H1 (cell line): ENCODE data around the gene SLC18A3. TPM values are rescaled to one million over a fixed set of nuclear protein-coding genes. Genes with fewer than 3 reads are reported as not detected.

Source experiments
- CTCF ChIA-PET: fragments of 300-600 bp; sonication (Branson Sonifier 250); formaldehyde crosslinking; loops from one replicate; lab custom pipeline; 2021; ENCODE audit not compliant: partially characterized antibody; lab: Charles Lee
- POLR2A ChIA-PET: fragments of 300-600 bp; sonication (Branson Sonifier 250); formaldehyde crosslinking; loops from one replicate; lab custom pipeline; 2021; ENCODE audit warnings: inconsistent platforms; ENCODE audit not compliant: partially characterized antibody; lab: Charles Lee
- DNase-seq, 2 experiments: peaks; one replicate each; pipeline versions ENCODE4 v3.0.0 to v3.0.0-alpha.2; 2010 to 2022; ENCODE audit warnings: low spot score in 2 of 2, low read depth in 1 of 2, mixed read lengths in 1 of 2
- FAIRE-seq: peaks from 2 replicates; lab custom pipeline; 2011; peaks lifted over from hg19 to GRCh38; lab: Jason Lieb, UNC
- H2AFZ ChIP-seq: 2 replicates; pipeline ENCODE4 v1.8.1; 2012; ENCODE audit warnings: low read length, inconsistent platforms
- H2AK5ac ChIP-seq: 2 replicates; pipeline ENCODE4 v1.6.1; 2013; ENCODE audit warnings: low read depth, low read length
- H2BK120ac ChIP-seq: replicated peaks from 2 replicates; pipeline ENCODE3; 2013; ENCODE audit warnings: low read depth, low read length, inconsistent platforms
- H2BK12ac ChIP-seq: 2 replicates; pipeline ENCODE4 v1.6.1; 2013; ENCODE audit warnings: low read depth, low read length
- H2BK15ac ChIP-seq: 2 replicates; pipeline ENCODE4 v1.6.1; 2013; ENCODE audit warnings: low read length
- H2BK20ac ChIP-seq: 2 replicates; pipeline ENCODE4 v1.6.1; 2013; ENCODE audit warnings: low read length
- H2BK5ac ChIP-seq: 2 replicates; pipeline ENCODE4 v1.6.1; 2013; ENCODE audit warnings: low read depth, low read length
- H3K14ac ChIP-seq: 2 replicates; pipeline ENCODE4 v1.6.1; 2013; ENCODE audit warnings: inconsistent platforms; ENCODE audit not compliant: insufficient read length
- H3K18ac ChIP-seq: 2 replicates; pipeline ENCODE4 v1.6.1; 2013; ENCODE audit warnings: low read length; ENCODE audit errors: extremely low read depth
- H3K23ac ChIP-seq: 2 replicates; pipeline ENCODE4 v1.6.1; 2013; ENCODE audit warnings: inconsistent platforms; ENCODE audit not compliant: insufficient read length
- H3K23me2 ChIP-seq: 2 replicates; pipeline ENCODE4 v1.6.1; 2013; ENCODE audit warnings: low read depth, low read length
- H3K27ac ChIP-seq: 2 replicates; pipeline ENCODE4 v1.6.1; 2011; ENCODE audit warnings: low read depth, low read length, inconsistent platforms
- H3K27me3 ChIP-seq, 4 experiments: replicated peaks in 1 of 4; 1 replicate in 1 of 4; 2 replicates in 3 of 4; pipeline versions ENCODE4 v1.6.1 to v1.8.1; 2011 to 2013; ENCODE audit warnings: low read length in 3 of 4, mild to moderate bottlenecking in 3 of 4, inconsistent platforms in 2 of 4, mixed read lengths in 2 of 4, moderate library complexity in 1 of 4; ENCODE audit not compliant: control insufficient read depth in 3 of 4, insufficient read depth in 3 of 4; ENCODE audit errors: extremely low read depth in 1 of 4
- H3K36me3 ChIP-seq, 4 experiments: 2 replicates each; pipeline versions ENCODE4 v1.6.1 to v1.8.1; 2011 to 2013; ENCODE audit warnings: mild to moderate bottlenecking in 4 of 4, low read length in 3 of 4, moderate library complexity in 2 of 4, control low read depth in 1 of 4, inconsistent platforms in 1 of 4; ENCODE audit not compliant: insufficient read depth in 4 of 4, control insufficient read depth in 2 of 4
- H3K4ac ChIP-seq: replicated peaks from 2 replicates; pipeline ENCODE3; 2013; ENCODE audit warnings: low read length, low read depth, mixed read lengths, inconsistent platforms; ENCODE audit not compliant: insufficient read length
- H3K4me1 ChIP-seq, 4 experiments: replicated peaks in 1 of 4; 1 replicate in 1 of 4; 2 replicates in 3 of 4; pipeline versions ENCODE4 v1.6.1 to v1.8.1; 2011 to 2013; ENCODE audit warnings: low read length in 3 of 4, inconsistent platforms in 2 of 4, mixed read lengths in 1 of 4; ENCODE audit not compliant: insufficient read depth in 4 of 4, control insufficient read depth in 3 of 4
- H3K4me2 ChIP-seq, 2 experiments: 2 replicates each; pipeline versions ENCODE4 v1.6.1 to v1.8.1; 2011 to 2013; ENCODE audit warnings: low read depth in 2 of 2, low read length in 2 of 2, control low read depth in 1 of 2, inconsistent platforms in 1 of 2, mild to moderate bottlenecking in 1 of 2; ENCODE audit not compliant: insufficient read depth in 1 of 2
- H3K4me3 ChIP-seq, 4 experiments: fragments of 200-600, 300-600 bp in 1 of 4; sonication (generic), shearing (Covaris generic), sonication (Bioruptor Twin) in 1 of 4; 2 replicates each; pipeline versions ENCODE4 v1.5.1 to v1.8.1; 2011 to 2016; ENCODE audit warnings: low read length in 4 of 4, low read depth in 3 of 4, control low read depth in 2 of 4, inconsistent platforms in 2 of 4, mild to moderate bottlenecking in 2 of 4, mixed read lengths in 1 of 4, moderate library complexity in 1 of 4; ENCODE audit not compliant: insufficient read depth in 2 of 4; ENCODE audit errors: extremely low read depth in 1 of 4
- H3K56ac ChIP-seq: replicated peaks from 2 replicates; pipeline ENCODE3; 2013; ENCODE audit warnings: low read depth, mild to moderate bottlenecking, mixed read lengths, low read length, inconsistent platforms; ENCODE audit not compliant: insufficient read length
- H3K79me1 ChIP-seq: 2 replicates; pipeline ENCODE4 v1.6.1; 2013; ENCODE audit warnings: low read depth, low read length, control low read depth
- H3K79me2 ChIP-seq, 2 experiments: 2 replicates each; pipeline versions ENCODE4 v1.6.1 to v1.8.1; 2012 to 2013; ENCODE audit warnings: low read length in 2 of 2, mild to moderate bottlenecking in 2 of 2, inconsistent platforms in 1 of 2; ENCODE audit not compliant: insufficient read depth in 2 of 2, control insufficient read depth in 1 of 2
- H3K9ac ChIP-seq, 4 experiments: replicated peaks in 1 of 4; 1 replicate in 1 of 4; 2 replicates in 3 of 4; pipeline versions ENCODE4 v1.6.1 to v1.8.1; 2011 to 2013; ENCODE audit warnings: low read depth in 3 of 4, low read length in 3 of 4, control low read depth in 2 of 4, mild to moderate bottlenecking in 2 of 4, moderate library complexity in 2 of 4, inconsistent platforms in 1 of 4; ENCODE audit errors: extremely low read depth in 1 of 4
- H3K9me3 ChIP-seq, 2 experiments: 2 replicates each; pipeline versions ENCODE4 v1.6.1 to v1.8.1; 2012 to 2013; ENCODE audit warnings: mild to moderate bottlenecking in 2 of 2, moderate library complexity in 2 of 2, control low read depth in 1 of 2, inconsistent platforms in 1 of 2, low read depth in 1 of 2, low read length in 1 of 2, mixed read lengths in 1 of 2; ENCODE audit not compliant: insufficient read depth in 2 of 2
- H4K20me1 ChIP-seq, 2 experiments: replicated peaks in 1 of 2; 2 replicates each; pipeline versions ENCODE3 to v1.8.1; 2011 to 2013; ENCODE audit warnings: inconsistent platforms in 2 of 2, low read length in 2 of 2, mild to moderate bottlenecking in 1 of 2; ENCODE audit not compliant: insufficient read depth in 2 of 2, control insufficient read depth in 1 of 2
- H4K5ac ChIP-seq: 2 replicates; pipeline ENCODE4 v1.6.1; 2013; ENCODE audit warnings: low read length, low read depth, mixed read lengths, inconsistent platforms; ENCODE audit not compliant: insufficient read length
- H4K8ac ChIP-seq: 2 replicates; pipeline ENCODE4 v1.8.0; 2013; ENCODE audit warnings: mild to moderate bottlenecking, moderate library complexity, low read length, inconsistent platforms; ENCODE audit not compliant: insufficient read depth; ENCODE audit errors: extremely low read depth
- H4K91ac ChIP-seq: replicated peaks from 2 replicates; pipeline ENCODE3; 2013; ENCODE audit warnings: low read length, mixed read lengths, inconsistent platforms; ENCODE audit not compliant: insufficient read length
- EZH2 ChIP-seq: fragments of 200-600 bp; sonication (generic); IDR thresholded peaks from 2 replicates; pipeline ENCODE4 v1.7.1; 2012; ENCODE audit warnings: low read depth, mild to moderate bottlenecking, moderate library complexity, low read length, inconsistent platforms; ENCODE audit not compliant: severe bottlenecking
- KDM5A ChIP-seq: fragments of 200-600 bp; IDR thresholded peaks from 2 replicates; pipeline ENCODE4 v1.7.1; 2012; ENCODE audit warnings: mild to moderate bottlenecking, low read length, inconsistent platforms, mixed read lengths
- RAD21 ChIP-seq, 2 experiments: IDR thresholded peaks in 1 of 2; conservative IDR thresholded peaks in 1 of 2; 2 replicates each; pipeline ENCODE4 v1.6.1; 2011; ENCODE audit warnings: low read depth in 2 of 2, low read length in 2 of 2, improper control_type of control experiment in 1 of 2, inconsistent platforms in 1 of 2, mild to moderate bottlenecking in 1 of 2, moderate library complexity in 1 of 2
- TAF1 ChIP-seq: IDR thresholded peaks from 2 replicates; pipeline ENCODE4 v1.6.1; 2011; ENCODE audit warnings: mild to moderate bottlenecking, low read depth, low read length
- TEAD4 ChIP-seq: IDR thresholded peaks from 2 replicates; pipeline ENCODE4 v1.6.1; 2012; ENCODE audit warnings: low read depth, low read length, inconsistent platforms, mixed read lengths
- WGBS, 2 experiments: shearing (Covaris generic) in 1 of 2; methylation state at CpG; one replicate each; pipeline versions ENCODE4 v1.1.6 to v1.1.7; 2013 to 2015; ENCODE audit warnings: low lambda C conversion rate in 2 of 2, mixed read lengths in 2 of 2, inconsistent platforms in 1 of 2, low coverage in 1 of 2, missing lambda C conversion rate in 1 of 2; ENCODE audit not compliant: insufficient replicate concordance in 2 of 2, insufficient coverage in 1 of 2, insufficient read length in 1 of 2; ENCODE audit errors: extremely low coverage in 1 of 2, missing lambda C conversion rate in 1 of 2; 5-methylcytosine and 5-hydroxymethylcytosine counted together
- polyA plus RNA-seq, 7 experiments: library from polyadenylated mRNA; depleted of rRNA in 3 of 7; stranded (reverse) in 5 of 7; unstranded in 2 of 7; fragments of >200 nt in 5 of 7; fragments of 200-250 nt in 2 of 7; gene quantifications; 1 replicate in 5 of 7; 2 replicates in 1 of 7; 4 replicates in 1 of 7; pipeline versions ENCODE4 v1.2.1 to v1.2.3, GENCODE V29; 2011 to 2013; ENCODE audit warnings: missing spikeins in 2 of 7, mixed read lengths in 2 of 7
- total RNA-seq: library from RNA; stranded (reverse); fragmentation: NEBNext Ultra II Directional; extraction: Animal tissue kit (Norgen Biotek cat#: 25700); gene quantifications from 2 replicates; pipeline ENCODE4 v1.2.1, GENCODE V29; 2021

Gene SLC18A3
- total and polyA plus RNA-seq, 2 of the 8 experiments (the other 6 are each of a cell fraction or from before 2014, with no cell fraction given), result 0.17 TPM; not detected in 1

DNA sequence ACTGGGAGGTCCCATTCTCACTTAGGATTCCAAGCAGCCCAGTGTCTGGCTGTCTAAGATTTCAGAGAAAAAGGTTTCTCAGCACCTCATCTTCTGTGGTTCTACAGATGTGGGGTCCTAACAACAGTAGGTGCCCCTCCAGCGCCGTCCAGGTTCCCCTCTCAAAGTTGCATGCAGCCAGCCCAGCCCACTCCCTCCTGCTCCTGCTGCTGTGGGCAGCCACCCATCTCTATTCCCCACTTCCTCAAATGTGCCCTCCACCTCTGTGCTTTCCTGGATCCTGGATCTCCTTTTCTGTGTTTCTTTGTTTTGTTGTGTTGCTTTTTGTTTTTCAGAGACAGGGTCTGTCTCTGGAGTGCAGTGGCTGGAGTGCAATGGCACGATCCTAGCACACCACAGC, 13.3 kb upstream of the SLC18A3 start:
- H3K14ac ChIP-seq, result no peak overlapping the region
- no peak overlapping the region for H3K4ac ChIP-seq
- no peaks in the 10 kb centered on the region for H3K79me2 ChIP-seq
- H2BK120ac ChIP-seq, result no peak overlapping the region
- DNase-seq (no peak), FAIRE-seq (no peak)
- ChIA-PET CTCF (interaction anchor here (0.9 to 4.6 kb wide), 5 partner anchors 9 to 148 kb away, joined by 3 to 36 read pairs (median 24); no protein-coding TSS in a partner anchor), POLR2A (interaction anchor here (1.3 kb wide), 1 partner anchor 9 kb away, joined by 5 read pairs; no protein-coding TSS in a partner anchor)
- H3K9me3 ChIP-seq, result no peaks in the 10 kb centered on the region
- no peak overlapping the region for H3K56ac ChIP-seq
- peaks cover 0 to 4% (median under 1%) of the 10 kb centered on the region in 4 experiments; a peak in 2 of 7 replicates for H3K4me1 ChIP-seq
- no peak overlapping the region for H3K23ac ChIP-seq
- H2AK5ac ChIP-seq, result no peak overlapping the region
- H3K36me3 ChIP-seq, result no peaks in the 10 kb centered on the region
- no peak overlapping the region for H3K18ac ChIP-seq
- WGBS, 2 experiments, result 83% methylated on average over 3 of the region's 3 CpGs; no CpG with 5 or more reads in 1 of the 2 experiments
- H2AFZ ChIP-seq, result no peak overlapping the region
- no peak overlapping the region for H3K9ac ChIP-seq
- H4K8ac ChIP-seq, result no peak overlapping the region; the same call in 1 of the 2 replicates
- no peak overlapping the region for H2BK15ac ChIP-seq
- peak overlapping the region in 1 of 2 experiments; percentile 12; a peak in 1 of 4 replicates for H3K4me2 ChIP-seq
- H2BK12ac ChIP-seq, result no peak overlapping the region
- no peaks in the 10 kb centered on the region for H3K79me1 ChIP-seq
- no peak overlapping the region for H2BK20ac ChIP-seq
- no peak overlapping the region for H2BK5ac ChIP-seq
- H3K4me3 ChIP-seq, result no peak overlapping the region
- H3K27me3 ChIP-seq, result peaks cover 0 to 7% (median 1%) of the 10 kb centered on the region in 4 experiments; a peak in 3 of 7 replicates
- no peaks in the 10 kb centered on the region for H3K23me2 ChIP-seq
- H3K27ac ChIP-seq, result no peak overlapping the region
- no peak overlapping the region for H4K5ac ChIP-seq
- no peak overlapping the region for H4K91ac ChIP-seq
- peaks cover 0 to 2% of the 10 kb centered on the region in 2 experiments for H4K20me1 ChIP-seq
- TF ChIP-seq EZH2 (peak; percentile 11), TAF1 (no peak), RAD21 (IDR thresholded peaks at IDR 0.05 in 1 of 2, conservative IDR thresholded peaks at IDR 0.05 in 1 of 2; ENCODE audit: low read depth in 2 of 2, low read length in 2 of 2) (no peak), KDM5A (no peak), TEAD4 (no peak)
- TF ChIP-seq, all 59 proteins: peak for 1
